Brain microvascular endothelial cell (primary cell): ENCODE results near the gene TWF2.

ENCODE experiments used
- DNase-seq: peaks from one replicate; pipeline ENCODE4 v3.0.0-alpha.2; 2020
- H3K27ac ChIP-seq: fragments of 250-450 bp; sonication (Bioruptor Pico); 2 replicates; pipeline ENCODE4 v1.5.1; 2020; ENCODE audit warnings: mild to moderate bottlenecking, moderate library complexity
- H3K27me3 ChIP-seq: fragments of 250-450 bp; sonication (Bioruptor Pico); replicated peaks from 2 replicates; pipeline ENCODE4 v1.5.1; 2020; ENCODE audit warnings: mild to moderate bottlenecking
- H3K36me3 ChIP-seq: fragments of 250-450 bp; sonication (Bioruptor Pico); replicated peaks from 2 replicates; pipeline ENCODE4 v1.5.1; 2020; ENCODE audit warnings: mild to moderate bottlenecking
- H3K4me3 ChIP-seq: 2 replicates; pipeline ENCODE4 v1.5.1; 2011; ENCODE audit warnings: low read depth, mild to moderate bottlenecking, control low read depth, low read length, moderate library complexity
- CTCF ChIP-seq: IDR thresholded peaks from 2 replicates; pipeline ENCODE4 v1.5.1; 2011; ENCODE audit warnings: low read depth, mild to moderate bottlenecking, moderate library complexity, low read length, control low read depth, inconsistent platforms; ENCODE audit errors: missing control alignments
- in situ Hi-C: cut with HindIII; loops from 2 replicates; pipeline ENCODE4 v1.10.0; 2017; ENCODE audit warnings: low sequenced_read_pairs, low pct_ligation_motif_present

The TWF2 gene

GRCh38 chr3:52216585-52217408 lies 22.2 kb downstream of the TWF2 start:
- in situ Hi-C loops: no loop called here
- no peak overlapping the region for H3K27ac ChIP-seq
- DNase-seq: peak; percentile 32

GRCh38 chr3:52215351-52215750 lies 23.6 kb downstream of the TWF2 start:
- TF ChIP-seq CTCF: no peak
- in situ Hi-C loops: no loop called here
- H3K27ac ChIP-seq: no peak overlapping the region
- no peak for DNase-seq
- H3K36me3 ChIP-seq: peaks cover 43% of the 10 kb centered on the region
- H3K4me3 ChIP-seq: no peak overlapping the region
- H3K27me3 ChIP-seq: no peaks in the 10 kb centered on the region

More at GRCh38 chr3:52216585-52217408, 22.2 kb downstream of the TWF2 start:
- no peaks in the 10 kb centered on the region for H3K27me3 ChIP-seq
- no peak for TF ChIP-seq CTCF
- H3K4me3 ChIP-seq: no peak overlapping the region
- peaks cover 31% of the 10 kb centered on the region for H3K36me3 ChIP-seq

- Histone ChIP-seq H3K27me3 (no peaks in the 10 kb centered on the region), H3K36me3 (peaks cover 56% of the 10 kb centered on the region), H3K4me3 (no peak overlapping the region), H3K27ac (no peak overlapping the region)
- DNase-seq: no peak
- no peak for TF ChIP-seq CTCF
- in situ Hi-C loops: no loop called here
These were observed 25.1 kb downstream of the TWF2 start for GRCh38 chr3:52213901-52214300.

- Histone ChIP-seq H3K27me3 (no peaks in the 10 kb centered on the region), H3K36me3 (peaks cover 65% of the 10 kb centered on the region), H3K4me3 (no peak overlapping the region), H3K27ac (no peak overlapping the region)
- TF ChIP-seq CTCF: no peak
- in situ Hi-C loops: no loop called here
- DNase-seq: no peak
These were observed 26.0 kb downstream of the TWF2 start for GRCh38 chr3:52213005-52213404.

GRCh38 chr3:52211268-52211891 lies 27.6 kb downstream of the TWF2 start:
- Histone ChIP-seq H3K4me3 (no peak overlapping the region), H3K36me3 (peaks cover 77% of the 10 kb centered on the region), H3K27ac (no peak overlapping the region), H3K27me3 (no peaks in the 10 kb centered on the region)
- in situ Hi-C loops: no loop called here
- DNase-seq: no peak
- no peak for TF ChIP-seq CTCF
